Upper lobe of left lung (tissue), 6 donors: ENCODE results near the gene AFP. TPM values are rescaled to one million over a fixed set of nuclear protein-coding genes. Genes with fewer than 3 reads are reported as not detected.

Experiments used
- ATAC-seq, 2 donors: fragments of 200-7000 bp; cut with Tn5 transposase; one replicate each; pipeline ENCODE4 v1.9.1; 2022; ENCODE audit warnings: mild to moderate bottlenecking in 2 of 2, moderate library complexity in 2 of 2; ENCODE audit not compliant: low FRiP score in 2 of 2
- DNase-seq, 2 donors: peaks; one replicate each; pipeline ENCODE4 v3.0.0-alpha.2; 2019 to 2020
- H3K27ac ChIP-seq, 4 donors: fragments of 200-600 bp; sonication (generic); one replicate each; pipeline ENCODE4 v1.5.1; 2016 to 2019
- H3K27me3 ChIP-seq, 4 donors: fragments of 200-600 bp; sonication (generic); one replicate each; pipeline ENCODE4 v1.5.1; 2017 to 2019
- H3K36me3 ChIP-seq, 4 donors: fragments of 200-600 bp; sonication (generic); one replicate each; pipeline ENCODE4 v1.5.1; 2016 to 2019
- H3K4me1 ChIP-seq, 4 donors: fragments of 200-600 bp; sonication (generic); one replicate each; pipeline ENCODE4 v1.5.1; 2018 to 2019
- H3K4me3 ChIP-seq, 4 donors: fragments of 200-600 bp; sonication (generic); one replicate each; pipeline ENCODE4 v1.5.1; 2017 to 2019; ENCODE audit warnings: mild to moderate bottlenecking in 2 of 4, moderate library complexity in 1 of 4
- H3K9me3 ChIP-seq, 4 donors: fragments of 200-600 bp; sonication (generic); one replicate each; pipeline ENCODE4 v1.5.1; 2018 to 2019
- CTCF ChIP-seq, 6 experiments: fragments of 450-650 bp in 4 of 6; fragments of 200-600 bp in 2 of 6; sonication (generic) in 2 of 6; IDR thresholded peaks; one replicate each; pipeline ENCODE4 v1.5.1; 2016 to 2019; ENCODE audit warnings: antibody characterized with exemption in 6 of 6
- EP300 ChIP-seq, 4 donors: sonication (generic); formaldehyde crosslinking; IDR thresholded peaks; one replicate each; pipeline ENCODE4 v1.5.1; 2017; ENCODE audit warnings: antibody characterized with exemption in 4 of 4, control low read depth in 2 of 4
- POLR2A ChIP-seq, 4 donors: fragments of 450-650 bp; IDR thresholded peaks; one replicate each; pipeline ENCODE4 v1.5.1; 2016 to 2017; ENCODE audit warnings: antibody characterized with exemption in 4 of 4, mild to moderate bottlenecking in 2 of 4
- POLR2AphosphoS5 ChIP-seq, 2 donors: sonication (generic); formaldehyde crosslinking; IDR thresholded peaks; one replicate each; pipeline ENCODE4 v1.5.1; 2017; ENCODE audit warnings: antibody characterized with exemption in 2 of 2
- WGBS, 2 donors: methylation state at CpG; one replicate each; pipeline ENCODE4 v1.1.5; 2017 to 2018; 5-methylcytosine and 5-hydroxymethylcytosine counted together
- total RNA-seq, 6 donors: library from RNA; depleted of rRNA in 4 of 6; stranded (reverse); fragments of >200 nt in 4 of 6; gene quantifications; one replicate each; pipeline versions ENCODE4 v1.1.0 to v1.2.1, GENCODE V29; 2016 to 2021
- donor health status: DM: no; HTN: no; CAD: no; lungs with moderate emphysema.
- donor health status: DM: no; HTN: yes; CAD: no; lungs with severe emphysema.

AFP gene
- total RNA-seq, 6 donors from 2014 or later = 1.2 to 2.9 TPM; not detected in 4

- WGBS, 2 donors = 78 to 81% methylated on average over 4 of the region's 4 CpGs
- H3K4me3 ChIP-seq = no peak overlapping the region
These were observed 22.7 kb upstream of the AFP start for GRCh38 chr4:73413294-73413755.

GRCh38 chr4:73414936-73415271 lies 21.1 kb upstream of the AFP start:
- 71 to 76% methylated on average over 2 of the region's 2 CpGs for WGBS, 2 donors
- no peak for DNase-seq
- Histone ChIP-seq H3K27me3 (no peaks in the 10 kb centered on the region), H3K36me3 (no peaks in the 10 kb centered on the region), H3K4me3 (no peak overlapping the region), H3K9me3 (no peaks in the 10 kb centered on the region), H3K27ac (no peak overlapping the region), H3K4me1 (no peaks in the 10 kb centered on the region)
- no peak for ATAC-seq
- TF ChIP-seq POLR2AphosphoS5 (IDR thresholded peaks at IDR 0.05) (no peak), CTCF (IDR thresholded peaks at IDR 0.05) (no peak), POLR2A (IDR thresholded peaks at IDR 0.05) (no peak), EP300 (IDR thresholded peaks at IDR 0.05) (no peak)

More at GRCh38 chr4:73413294-73413755, 22.7 kb upstream of the AFP start:
- DNase-seq = no peak
- no peaks in the 10 kb centered on the region for H3K4me1 ChIP-seq
- no peaks in the 10 kb centered on the region for H3K9me3 ChIP-seq
- no peak for TF ChIP-seq POLR2A (IDR thresholded peaks at IDR 0.05)
- no peak for TF ChIP-seq CTCF (IDR thresholded peaks at IDR 0.05)
- no peaks in the 10 kb centered on the region for H3K27me3 ChIP-seq
- no peak overlapping the region for H3K27ac ChIP-seq
- no peaks in the 10 kb centered on the region for H3K36me3 ChIP-seq
- ATAC-seq = no peak

- no peaks in the 10 kb centered on the region for H3K9me3 ChIP-seq
- H3K4me3 ChIP-seq = no peak overlapping the region
- TF ChIP-seq CTCF (IDR thresholded peaks at IDR 0.05) (no peak), POLR2AphosphoS5 (IDR thresholded peaks at IDR 0.05) (no peak), POLR2A (IDR thresholded peaks at IDR 0.05) (no peak), EP300 (IDR thresholded peaks at IDR 0.05) (no peak)
- WGBS, 2 donors = 85 to 88% methylated on average over 2 of the region's 2 CpGs
- H3K36me3 ChIP-seq = no peaks in the 10 kb centered on the region
- no peaks in the 10 kb centered on the region for H3K27me3 ChIP-seq
- ATAC-seq = no peak
- DNase-seq = no peak
- H3K27ac ChIP-seq = no peak overlapping the region
- H3K4me1 ChIP-seq = no peaks in the 10 kb centered on the region
These were observed 20.2 kb upstream of the AFP start for GRCh38 chr4:73415807-73416238.

GRCh38 chr4:73416423-73417087 lies 19.5 kb upstream of the AFP start:
- no peaks in the 10 kb centered on the region for H3K36me3 ChIP-seq
- TF ChIP-seq EP300 (IDR thresholded peaks at IDR 0.05) (no peak), POLR2AphosphoS5 (IDR thresholded peaks at IDR 0.05) (no peak), POLR2A (IDR thresholded peaks at IDR 0.05) (no peak), CTCF (IDR thresholded peaks at IDR 0.05) (no peak)
- DNase-seq (no peak), ATAC-seq (no peak)
- no peaks in the 10 kb centered on the region for H3K9me3 ChIP-seq
- no peak overlapping the region for H3K4me3 ChIP-seq
- 87 to 90% methylated on average over 2 of the region's 2 CpGs for WGBS, 2 donors
- no peaks in the 10 kb centered on the region for H3K4me1 ChIP-seq
- no peak overlapping the region for H3K27ac ChIP-seq
- H3K27me3 ChIP-seq = no peaks in the 10 kb centered on the region

GRCh38 chr4:73417342-73417741 lies 18.7 kb upstream of the AFP start:
- no peak for ATAC-seq
- no peaks in the 10 kb centered on the region for H3K4me1 ChIP-seq
- TF ChIP-seq EP300 (IDR thresholded peaks at IDR 0.05) (no peak), POLR2AphosphoS5 (IDR thresholded peaks at IDR 0.05) (no peak), POLR2A (IDR thresholded peaks at IDR 0.05) (no peak), CTCF (IDR thresholded peaks at IDR 0.05) (no peak)
- 86 to 87% methylated on average over 2 of the region's 2 CpGs for WGBS, 2 donors
- no peak for DNase-seq
- H3K27ac ChIP-seq = no peak overlapping the region
- H3K9me3 ChIP-seq = no peaks in the 10 kb centered on the region
- H3K27me3 ChIP-seq = no peaks in the 10 kb centered on the region
- H3K4me3 ChIP-seq = no peak overlapping the region
- H3K36me3 ChIP-seq = no peaks in the 10 kb centered on the region
